A549 (cell line): Measurements from ENCODE around the gene NPTXR. TPM values are rescaled to one million over a fixed set of nuclear protein-coding genes. Genes with fewer than 3 reads are reported as not detected.

ENCODE experiments used
- ATAC-seq, 2 experiments: fragments of 200-7000 bp in 1 of 2; fragments of >200 bp in 1 of 2; cut with Nextera tagmentation in 1 of 2; cut with Tn5 transposase in 1 of 2; 3 replicates each; pipeline versions ENCODE4 v1.8.0 to v1.9.1; 2018 to 2020; ENCODE audit warnings: mild to moderate bottlenecking in 1 of 2, moderate library complexity in 1 of 2
- CTCF ChIA-PET: fragments of 300-600 bp; sonication (Branson Sonifier 250); formaldehyde crosslinking; extraction: SDS; loops from one replicate; lab custom pipeline; 2021; ENCODE audit warnings: antibody characterized with exemption, inconsistent platforms; lab: Yijun Ruan, JAX
- POLR2A ChIA-PET: fragments of 350-600 bp; formaldehyde crosslinking; extraction: SDS; loops from one replicate; lab custom pipeline; 2021; ENCODE audit warnings: antibody characterized with exemption, inconsistent platforms; lab: Yijun Ruan, JAX
- DNase-seq, 2 experiments: peaks; one replicate each; pipeline versions ENCODE4 v3.0.0 to v3.0.0-alpha.2; 2011 to 2016; ENCODE audit warnings: low read depth in 1 of 2, low spot score in 1 of 2
- FAIRE-seq: peaks from 2 replicates; lab custom pipeline; 2011; peaks lifted over from hg19 to GRCh38; lab: Jason Lieb, UNC
- H3K27ac ChIP-seq, 2 experiments: fragments of >200 bp; sonication (Bioruptor Twin); formaldehyde crosslinking; 3 replicates each; pipeline ENCODE4 v1.5.1; 2016 to 2017
- H3K4me1 ChIP-seq: fragments of >200 bp; sonication (Bioruptor Twin); formaldehyde crosslinking; 3 replicates; pipeline ENCODE4 v1.6.1; 2016
- H3K4me2 ChIP-seq: fragments of >200 bp; sonication (Bioruptor Twin); formaldehyde crosslinking; 3 replicates; pipeline ENCODE4 v1.6.1; 2016
- H3K4me3 ChIP-seq: fragments of >200 bp; sonication (Bioruptor Twin); formaldehyde crosslinking; 3 replicates; pipeline ENCODE4 v1.5.1; 2016
- H3K9me3 ChIP-seq: fragments of >200 bp; sonication (Bioruptor Twin); formaldehyde crosslinking; 3 replicates; pipeline ENCODE4 v1.6.1; 2016
- CBX2 ChIP-seq: fragments of 200-600 bp; sonication (generic); IDR thresholded peaks from 2 replicates; pipeline ENCODE4 v1.6.1; 2016; ENCODE audit warnings: low read depth, mild to moderate bottlenecking, borderline replicate concordance
- CBX8 ChIP-seq: fragments of 200-600 bp; sonication (generic); IDR thresholded peaks from 2 replicates; pipeline ENCODE4 v1.6.1; 2016
- CEBPB ChIP-seq, 2 experiments: fragments of >200 bp in 1 of 2; sonication (Bioruptor Twin) in 1 of 2; formaldehyde crosslinking in 1 of 2; IDR thresholded peaks; 2 replicates each; pipeline ENCODE4 v1.6.1; 2012 to 2016
- CHD4 ChIP-seq: fragments of 200-600 bp; sonication (generic); IDR thresholded peaks from 2 replicates; pipeline ENCODE4 v1.6.1; 2016; ENCODE audit warnings: antibody characterized with exemption, mild to moderate bottlenecking, borderline replicate concordance
- EP300 ChIP-seq, 2 experiments: fragments of >200 bp; sonication (Bioruptor Twin); formaldehyde crosslinking; IDR thresholded peaks; 2 replicates in 1 of 2; 3 replicates in 1 of 2; pipeline ENCODE4 v1.6.1; 2016 to 2017
- ESRRA ChIP-seq: fragments of 150-350 bp; IDR thresholded peaks from 2 replicates; pipeline ENCODE4 v1.6.1; 2014; ENCODE audit warnings: mild to moderate bottlenecking, low read length, borderline replicate concordance
- HOXA7 ChIP-seq: fragments of 250-450 bp; sonication (Bioruptor Pico); IDR thresholded peaks from 2 replicates; pipeline ENCODE4 v1.5.0; 2020; ENCODE audit warnings: mild to moderate bottlenecking, moderate library complexity
- JUN ChIP-seq, 2 experiments: fragments of >200 bp; sonication (Bioruptor Twin); formaldehyde crosslinking; IDR thresholded peaks; 2 replicates in 1 of 2; 3 replicates in 1 of 2; pipeline ENCODE4 v1.6.1; 2016 to 2017
- KDM5A ChIP-seq: fragments of 200-600 bp; sonication (generic); IDR thresholded peaks from 2 replicates; pipeline ENCODE4 v1.6.1; 2016; ENCODE audit warnings: antibody characterized with exemption, mild to moderate bottlenecking
- MAFK ChIP-seq: fragments of 450-650 bp; IDR thresholded peaks from 2 replicates; pipeline ENCODE4 v1.6.1; 2014; ENCODE audit not compliant: partially characterized antibody
- NPAS2 ChIP-seq: fragments of 250-450 bp; sonication (Bioruptor Pico); IDR thresholded peaks from 2 replicates; pipeline ENCODE4 v1.8.0; 2022; ENCODE audit warnings: mild to moderate bottlenecking, moderate library complexity, borderline replicate concordance
- NR3C1 ChIP-seq: fragments of >200 bp; sonication (Bioruptor Twin); formaldehyde crosslinking; IDR thresholded peaks from 3 replicates; pipeline ENCODE4 v1.6.1; 2017
- RAD21 ChIP-seq, 2 experiments: fragments of >200 bp in 1 of 2; sonication (Bioruptor Twin) in 1 of 2; formaldehyde crosslinking in 1 of 2; IDR thresholded peaks in 1 of 2; conservative IDR thresholded peaks in 1 of 2; 2 replicates in 1 of 2; 3 replicates in 1 of 2; pipeline ENCODE4 v1.6.1; 2012 to 2018; ENCODE audit warnings: inconsistent platforms in 1 of 2
- RARB ChIP-seq: fragments of 250-450 bp; sonication (Bioruptor Pico); IDR thresholded peaks from 2 replicates; pipeline ENCODE4 v1.8.0; 2021; ENCODE audit warnings: mild to moderate bottlenecking, moderate library complexity
- SMC3 ChIP-seq: fragments of >200 bp; sonication (Bioruptor Twin); formaldehyde crosslinking; IDR thresholded peaks from 3 replicates; pipeline ENCODE4 v1.6.1; 2018; ENCODE audit warnings: inconsistent platforms
- TFCP2L1 ChIP-seq: fragments of 250-450 bp; sonication (Bioruptor Pico); IDR thresholded peaks from 2 replicates; pipeline ENCODE4 v1.5.0; 2021; ENCODE audit warnings: mild to moderate bottlenecking
- ZC3H11A ChIP-seq: fragments of 450-650 bp; IDR thresholded peaks from 2 replicates; pipeline ENCODE4 v1.6.1; 2014; ENCODE audit warnings: antibody characterized with exemption, mild to moderate bottlenecking
- WGBS: methylation state at CpG from one replicate; pipeline ENCODE4 v1.1.6; 2017; ENCODE audit errors: missing lambda C conversion rate; 5-methylcytosine and 5-hydroxymethylcytosine counted together
- polyA plus RNA-seq, 4 experiments: library from polyadenylated mRNA; depleted of rRNA in 3 of 4; stranded (reverse); fragments of >200 nt; fragmentation: RNase III in 1 of 4; extraction: RNeasy Plus Mini Kit Qiagen cat#74134 plus additional on column Dnase treatment in 1 of 4; gene quantifications; 2 replicates in 3 of 4; 3 replicates in 1 of 4; pipeline ENCODE4 v1.2.3, GENCODE V29; 2011 to 2017
- TF ChIP-seq, protein P1 (sequence below): fragments of >200 bp; sonication (Bioruptor Twin); formaldehyde crosslinking; IDR thresholded peaks from 3 replicates; pipeline ENCODE4 v1.5.1; 2016
- TF ChIP-seq, protein P2 (sequence below): fragments of >200 bp; sonication (Bioruptor Twin); formaldehyde crosslinking; IDR thresholded peaks from 3 replicates; pipeline ENCODE4 v1.6.1; 2016
- TF ChIP-seq, protein P3 (sequence below): IDR thresholded peaks from 2 replicates; pipeline ENCODE4 v1.6.1; 2012
- TF ChIP-seq, protein P4 (sequence below): fragments of 200-600 bp; sonication (generic); IDR thresholded peaks from 2 replicates; pipeline ENCODE4 v1.6.1; 2016; ENCODE audit warnings: antibody characterized with exemption, mild to moderate bottlenecking, moderate library complexity
- TF ChIP-seq, protein P5 (sequence below): IDR thresholded peaks from 2 replicates; pipeline ENCODE4 v1.6.1; 2012
- TF ChIP-seq, protein P6 (sequence below): fragments of 150-350 bp; IDR thresholded peaks from 2 replicates; pipeline ENCODE4 v1.6.1; 2014; ENCODE audit warnings: low read depth, mild to moderate bottlenecking, low read length
- TF ChIP-seq, protein P7 (sequence below): fragments of 450-650 bp; IDR thresholded peaks from 2 replicates; pipeline ENCODE4 v1.6.1; 2014; ENCODE audit warnings: antibody characterized with exemption

The NPTXR gene
- polyA plus RNA-seq, 2 of the 4 experiments (the other 2 are of a cell fraction), result 3.3 to 15.3 TPM

DNA sequence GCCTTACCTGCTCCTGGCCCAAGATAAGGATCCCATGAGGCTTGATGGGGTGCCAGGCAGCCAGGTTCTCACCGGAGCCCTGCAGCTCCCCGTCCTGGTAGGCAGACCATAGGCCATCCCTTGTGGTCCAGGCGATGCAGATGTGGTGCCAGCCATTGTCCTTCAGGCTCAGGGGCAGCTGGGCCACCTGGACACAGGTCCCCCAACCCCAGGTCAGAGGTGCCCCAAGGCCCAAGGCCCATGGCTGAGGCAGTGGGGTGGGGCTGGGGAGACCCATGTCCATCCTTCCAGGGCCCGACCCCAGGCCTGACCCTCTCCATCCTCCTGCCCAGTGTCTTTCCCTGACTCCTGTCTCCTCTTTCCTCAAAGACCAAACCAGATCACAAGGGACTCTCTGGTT, 20.8 kb downstream of the NPTXR start:
- CTCF ChIA-PET, result interaction anchor here (0.6 to 1.6 kb wide), 4 partner anchors 14 to 56 kb away, joined by 3 to 5 read pairs (median 3); no protein-coding TSS in a partner anchor
- no peak for FAIRE-seq

DNA sequence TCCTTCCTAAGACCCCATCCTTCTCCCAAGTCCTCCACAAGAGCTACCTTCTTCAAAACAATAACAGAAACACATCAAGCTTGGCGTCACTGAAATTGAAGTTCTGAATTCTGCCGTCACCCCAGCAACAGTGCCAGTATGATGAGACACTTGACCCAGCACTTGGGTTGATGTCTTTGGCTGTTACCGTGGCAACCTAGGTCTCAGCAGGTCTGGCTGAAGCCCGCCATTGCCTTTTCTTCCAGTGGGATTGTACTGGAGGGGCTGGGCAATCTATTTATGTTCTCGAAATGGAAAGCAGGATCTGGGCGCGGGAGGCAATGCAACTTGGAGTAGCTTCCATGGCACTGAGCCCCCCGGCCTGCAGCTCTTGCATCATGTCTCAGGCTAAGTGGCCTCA, 23.8 kb downstream of the NPTXR start:
- POLR2A ChIA-PET, result no interaction called here
- no peak overlapping the region for H3K4me2 ChIP-seq
- FAIRE-seq (no peak), DNase-seq (no peak), ATAC-seq (no peak)
- H3K9me3 ChIP-seq, result no peaks in the 10 kb centered on the region
- 47% methylated on average over 8 of the region's 8 CpGs for WGBS
- no peak overlapping the region for H3K4me3 ChIP-seq
- CTCF ChIA-PET, result interaction anchor here (1.1 to 2.6 kb wide), 5 partner anchors 17 to 54 kb away, joined by 3 to 10 read pairs (median 6); no protein-coding TSS in a partner anchor
- no peak overlapping the region for H3K27ac ChIP-seq
- no peaks in the 10 kb centered on the region for H3K4me1 ChIP-seq
- TF ChIP-seq NR3C1 (no peak), EP300 (IDR thresholded peaks at IDR 0.05) (no peak), HOXA7 (CRISPR knock-in tag) (no peak), ESRRA (no peak), MAFK (no peak), KDM5A (no peak), RARB (no peak), SMC3 (no peak), CHD4 (no peak), RAD21 (conservative IDR thresholded peaks at IDR 0.05 in 1 of 2, IDR thresholded peaks at IDR 0.05 in 1 of 2) (no peak), CBX8 (no peak), TFCP2L1 (CRISPR knock-in tag) (no peak), CBX2 (no peak)
- TF ChIP-seq, protein P1, sequence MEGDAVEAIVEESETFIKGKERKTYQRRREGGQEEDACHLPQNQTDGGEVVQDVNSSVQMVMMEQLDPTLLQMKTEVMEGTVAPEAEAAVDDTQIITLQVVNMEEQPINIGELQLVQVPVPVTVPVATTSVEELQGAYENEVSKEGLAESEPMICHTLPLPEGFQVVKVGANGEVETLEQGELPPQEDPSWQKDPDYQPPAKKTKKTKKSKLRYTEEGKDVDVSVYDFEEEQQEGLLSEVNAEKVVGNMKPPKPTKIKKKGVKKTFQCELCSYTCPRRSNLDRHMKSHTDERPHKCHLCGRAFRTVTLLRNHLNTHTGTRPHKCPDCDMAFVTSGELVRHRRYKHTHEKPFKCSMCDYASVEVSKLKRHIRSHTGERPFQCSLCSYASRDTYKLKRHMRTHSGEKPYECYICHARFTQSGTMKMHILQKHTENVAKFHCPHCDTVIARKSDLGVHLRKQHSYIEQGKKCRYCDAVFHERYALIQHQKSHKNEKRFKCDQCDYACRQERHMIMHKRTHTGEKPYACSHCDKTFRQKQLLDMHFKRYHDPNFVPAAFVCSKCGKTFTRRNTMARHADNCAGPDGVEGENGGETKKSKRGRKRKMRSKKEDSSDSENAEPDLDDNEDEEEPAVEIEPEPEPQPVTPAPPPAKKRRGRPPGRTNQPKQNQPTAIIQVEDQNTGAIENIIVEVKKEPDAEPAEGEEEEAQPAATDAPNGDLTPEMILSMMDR, result no peak
- TF ChIP-seq, protein P2, sequence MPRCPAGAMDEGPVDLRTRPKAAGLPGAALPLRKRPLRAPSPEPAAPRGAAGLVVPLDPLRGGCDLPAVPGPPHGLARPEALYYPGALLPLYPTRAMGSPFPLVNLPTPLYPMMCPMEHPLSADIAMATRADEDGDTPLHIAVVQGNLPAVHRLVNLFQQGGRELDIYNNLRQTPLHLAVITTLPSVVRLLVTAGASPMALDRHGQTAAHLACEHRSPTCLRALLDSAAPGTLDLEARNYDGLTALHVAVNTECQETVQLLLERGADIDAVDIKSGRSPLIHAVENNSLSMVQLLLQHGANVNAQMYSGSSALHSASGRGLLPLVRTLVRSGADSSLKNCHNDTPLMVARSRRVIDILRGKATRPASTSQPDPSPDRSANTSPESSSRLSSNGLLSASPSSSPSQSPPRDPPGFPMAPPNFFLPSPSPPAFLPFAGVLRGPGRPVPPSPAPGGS, result no peak
- TF ChIP-seq, protein P3, sequence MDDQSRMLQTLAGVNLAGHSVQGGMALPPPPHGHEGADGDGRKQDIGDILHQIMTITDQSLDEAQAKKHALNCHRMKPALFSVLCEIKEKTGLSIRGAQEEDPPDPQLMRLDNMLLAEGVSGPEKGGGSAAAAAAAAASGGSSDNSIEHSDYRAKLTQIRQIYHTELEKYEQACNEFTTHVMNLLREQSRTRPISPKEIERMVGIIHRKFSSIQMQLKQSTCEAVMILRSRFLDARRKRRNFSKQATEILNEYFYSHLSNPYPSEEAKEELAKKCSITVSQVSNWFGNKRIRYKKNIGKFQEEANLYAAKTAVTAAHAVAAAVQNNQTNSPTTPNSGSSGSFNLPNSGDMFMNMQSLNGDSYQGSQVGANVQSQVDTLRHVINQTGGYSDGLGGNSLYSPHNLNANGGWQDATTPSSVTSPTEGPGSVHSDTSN, result no peak
- TF ChIP-seq, protein P4, sequence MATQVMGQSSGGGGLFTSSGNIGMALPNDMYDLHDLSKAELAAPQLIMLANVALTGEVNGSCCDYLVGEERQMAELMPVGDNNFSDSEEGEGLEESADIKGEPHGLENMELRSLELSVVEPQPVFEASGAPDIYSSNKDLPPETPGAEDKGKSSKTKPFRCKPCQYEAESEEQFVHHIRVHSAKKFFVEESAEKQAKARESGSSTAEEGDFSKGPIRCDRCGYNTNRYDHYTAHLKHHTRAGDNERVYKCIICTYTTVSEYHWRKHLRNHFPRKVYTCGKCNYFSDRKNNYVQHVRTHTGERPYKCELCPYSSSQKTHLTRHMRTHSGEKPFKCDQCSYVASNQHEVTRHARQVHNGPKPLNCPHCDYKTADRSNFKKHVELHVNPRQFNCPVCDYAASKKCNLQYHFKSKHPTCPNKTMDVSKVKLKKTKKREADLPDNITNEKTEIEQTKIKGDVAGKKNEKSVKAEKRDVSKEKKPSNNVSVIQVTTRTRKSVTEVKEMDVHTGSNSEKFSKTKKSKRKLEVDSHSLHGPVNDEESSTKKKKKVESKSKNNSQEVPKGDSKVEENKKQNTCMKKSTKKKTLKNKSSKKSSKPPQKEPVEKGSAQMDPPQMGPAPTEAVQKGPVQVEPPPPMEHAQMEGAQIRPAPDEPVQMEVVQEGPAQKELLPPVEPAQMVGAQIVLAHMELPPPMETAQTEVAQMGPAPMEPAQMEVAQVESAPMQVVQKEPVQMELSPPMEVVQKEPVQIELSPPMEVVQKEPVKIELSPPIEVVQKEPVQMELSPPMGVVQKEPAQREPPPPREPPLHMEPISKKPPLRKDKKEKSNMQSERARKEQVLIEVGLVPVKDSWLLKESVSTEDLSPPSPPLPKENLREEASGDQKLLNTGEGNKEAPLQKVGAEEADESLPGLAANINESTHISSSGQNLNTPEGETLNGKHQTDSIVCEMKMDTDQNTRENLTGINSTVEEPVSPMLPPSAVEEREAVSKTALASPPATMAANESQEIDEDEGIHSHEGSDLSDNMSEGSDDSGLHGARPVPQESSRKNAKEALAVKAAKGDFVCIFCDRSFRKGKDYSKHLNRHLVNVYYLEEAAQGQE, result no peak
- TF ChIP-seq, protein P5, sequence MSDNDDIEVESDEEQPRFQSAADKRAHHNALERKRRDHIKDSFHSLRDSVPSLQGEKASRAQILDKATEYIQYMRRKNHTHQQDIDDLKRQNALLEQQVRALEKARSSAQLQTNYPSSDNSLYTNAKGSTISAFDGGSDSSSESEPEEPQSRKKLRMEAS, result no peak

More for the DNA sequence above, 20.8 kb downstream of the NPTXR start:
- Histone ChIP-seq H3K4me1 (no peaks in the 10 kb centered on the region), H3K4me2 (no peak overlapping the region), H3K9me3 (no peaks in the 10 kb centered on the region), H3K4me3 (no peak overlapping the region), H3K27ac (no peak overlapping the region)
- DNase-seq (no peak), ATAC-seq (no peak)
- WGBS, result 80% methylated on average over 1 of the region's 4 CpGs
- no peak for TF ChIP-seq JUN (IDR thresholded peaks at IDR 0.05)
- TF ChIP-seq, protein P6, sequence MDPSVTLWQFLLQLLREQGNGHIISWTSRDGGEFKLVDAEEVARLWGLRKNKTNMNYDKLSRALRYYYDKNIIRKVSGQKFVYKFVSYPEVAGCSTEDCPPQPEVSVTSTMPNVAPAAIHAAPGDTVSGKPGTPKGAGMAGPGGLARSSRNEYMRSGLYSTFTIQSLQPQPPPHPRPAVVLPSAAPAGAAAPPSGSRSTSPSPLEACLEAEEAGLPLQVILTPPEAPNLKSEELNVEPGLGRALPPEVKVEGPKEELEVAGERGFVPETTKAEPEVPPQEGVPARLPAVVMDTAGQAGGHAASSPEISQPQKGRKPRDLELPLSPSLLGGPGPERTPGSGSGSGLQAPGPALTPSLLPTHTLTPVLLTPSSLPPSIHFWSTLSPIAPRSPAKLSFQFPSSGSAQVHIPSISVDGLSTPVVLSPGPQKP, result no peak
- TF ChIP-seq, protein P7, sequence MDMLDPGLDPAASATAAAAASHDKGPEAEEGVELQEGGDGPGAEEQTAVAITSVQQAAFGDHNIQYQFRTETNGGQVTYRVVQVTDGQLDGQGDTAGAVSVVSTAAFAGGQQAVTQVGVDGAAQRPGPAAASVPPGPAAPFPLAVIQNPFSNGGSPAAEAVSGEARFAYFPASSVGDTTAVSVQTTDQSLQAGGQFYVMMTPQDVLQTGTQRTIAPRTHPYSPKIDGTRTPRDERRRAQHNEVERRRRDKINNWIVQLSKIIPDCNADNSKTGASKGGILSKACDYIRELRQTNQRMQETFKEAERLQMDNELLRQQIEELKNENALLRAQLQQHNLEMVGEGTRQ, result no peak
- no peak for TF ChIP-seq ZC3H11A
- TF ChIP-seq EP300 (IDR thresholded peaks at IDR 0.05), result no peak
- no peak for TF ChIP-seq CEBPB (IDR thresholded peaks at IDR 0.05)
- no peak for TF ChIP-seq NPAS2 (CRISPR knock-in tag)
- TF ChIP-seq TFCP2L1 (CRISPR knock-in tag), result no peak
- TF ChIP-seq, protein P2, result no peak
- POLR2A ChIA-PET, result no interaction called here
